BLaER1 treated with 17β-estradiol and CSF1 and Interleukin-3, amounts not matched to agents 10 nM and 100 nM (cell line): ENCODE measurements around the gene RENBP.

Experiments used
- H3K27ac ChIP-seq, 11 experiments: shearing (Covaris generic); formaldehyde crosslinking; 2 replicates each; pipeline ENCODE4 v1.8.1; 2022
- H3K27me3 ChIP-seq, 11 experiments: shearing (Covaris generic); formaldehyde crosslinking; 2 replicates each; pipeline ENCODE4 v1.8.1; 2022
- H3K36me3 ChIP-seq, 11 experiments: shearing (Covaris generic); formaldehyde crosslinking; 2 replicates each; pipeline ENCODE4 v1.8.1; 2022
- H3K4me1 ChIP-seq, 10 experiments: shearing (Covaris generic); formaldehyde crosslinking; 2 replicates each; pipeline ENCODE4 v1.8.1; 2022
- H3K4me2 ChIP-seq, 11 experiments: shearing (Covaris generic); formaldehyde crosslinking; 2 replicates each; pipeline ENCODE4 v1.8.1; 2022
- H3K4me3 ChIP-seq, 10 experiments: shearing (Covaris generic); formaldehyde crosslinking; 2 replicates each; pipeline ENCODE4 v1.8.1; 2022
- H3K9ac ChIP-seq, 11 experiments: shearing (Covaris generic); formaldehyde crosslinking; 2 replicates each; pipeline ENCODE4 v1.8.1; 2022
- H3K9me3 ChIP-seq, 11 experiments: shearing (Covaris generic); formaldehyde crosslinking; replicated peaks in 1 of 11; 2 replicates each; pipeline ENCODE4 v1.8.1; 2022
- H4K20me1 ChIP-seq, 11 experiments: shearing (Covaris generic); formaldehyde crosslinking; 2 replicates each; pipeline ENCODE4 v1.8.1; 2022
- Cebpa-rat ChIP-seq, 11 experiments: shearing (Covaris generic); IDR thresholded peaks; 2 replicates each; pipeline ENCODE4 v1.8.1; 2022

Gene RENBP

GRCh38 chrX:153906126-153906917 lies 38.1 kb downstream of the RENBP start:
- TF ChIP-seq Cebpa-rat (IDR thresholded peaks at IDR 0.05), result no peak
- no peak overlapping the region for H3K4me3 ChIP-seq
- H3K4me2 ChIP-seq, result no peak overlapping the region

GRCh38 chrX:153905481-153906095 lies 38.9 kb downstream of the RENBP start:
- Histone ChIP-seq H3K36me3 (peaks cover 0 to 37% (median 21%) of the 10 kb centered on the region in 11 experiments; a peak in 11 of 22 replicates), H3K4me3 (no peak overlapping the region), H3K27ac (no peak overlapping the region), H3K9me3 (no peaks in the 10 kb centered on the region; a peak in 4 of 22 replicates), H3K9ac (no peak overlapping the region), H4K20me1 (peaks cover 30 to 88% (median 51%) of the 10 kb centered on the region in 11 experiments; a peak in 20 of 22 replicates), H3K4me2 (peak overlapping the region in 1 of 11 experiments; percentile 38; a peak in 2 of 22 replicates), H3K4me1 (peaks cover 44 to 67% (median 55%) of the 10 kb centered on the region in 10 experiments), H3K27me3 (peaks cover 42 to 91% (median 74%) of the 10 kb centered on the region in 11 experiments)
- TF ChIP-seq Cebpa-rat (IDR thresholded peaks at IDR 0.05), result no peak

More at GRCh38 chrX:153906126-153906917, 38.1 kb downstream of the RENBP start:
- Histone ChIP-seq H3K4me1 (peaks cover 38 to 63% (median 49%) of the 10 kb centered on the region in 10 experiments), H3K9me3 (no peaks in the 10 kb centered on the region; a peak in 4 of 22 replicates), H3K27me3 (peaks cover 42 to 89% (median 72%) of the 10 kb centered on the region in 11 experiments), H3K9ac (no peak overlapping the region; a peak in 1 of 22 replicates), H3K27ac (no peak overlapping the region; a peak in 1 of 22 replicates), H4K20me1 (peaks cover 35 to 93% (median 53%) of the 10 kb centered on the region in 11 experiments; a peak in 20 of 22 replicates), H3K36me3 (peaks cover 0 to 42% (median 25%) of the 10 kb centered on the region in 11 experiments; a peak in 13 of 22 replicates)

DNA sequence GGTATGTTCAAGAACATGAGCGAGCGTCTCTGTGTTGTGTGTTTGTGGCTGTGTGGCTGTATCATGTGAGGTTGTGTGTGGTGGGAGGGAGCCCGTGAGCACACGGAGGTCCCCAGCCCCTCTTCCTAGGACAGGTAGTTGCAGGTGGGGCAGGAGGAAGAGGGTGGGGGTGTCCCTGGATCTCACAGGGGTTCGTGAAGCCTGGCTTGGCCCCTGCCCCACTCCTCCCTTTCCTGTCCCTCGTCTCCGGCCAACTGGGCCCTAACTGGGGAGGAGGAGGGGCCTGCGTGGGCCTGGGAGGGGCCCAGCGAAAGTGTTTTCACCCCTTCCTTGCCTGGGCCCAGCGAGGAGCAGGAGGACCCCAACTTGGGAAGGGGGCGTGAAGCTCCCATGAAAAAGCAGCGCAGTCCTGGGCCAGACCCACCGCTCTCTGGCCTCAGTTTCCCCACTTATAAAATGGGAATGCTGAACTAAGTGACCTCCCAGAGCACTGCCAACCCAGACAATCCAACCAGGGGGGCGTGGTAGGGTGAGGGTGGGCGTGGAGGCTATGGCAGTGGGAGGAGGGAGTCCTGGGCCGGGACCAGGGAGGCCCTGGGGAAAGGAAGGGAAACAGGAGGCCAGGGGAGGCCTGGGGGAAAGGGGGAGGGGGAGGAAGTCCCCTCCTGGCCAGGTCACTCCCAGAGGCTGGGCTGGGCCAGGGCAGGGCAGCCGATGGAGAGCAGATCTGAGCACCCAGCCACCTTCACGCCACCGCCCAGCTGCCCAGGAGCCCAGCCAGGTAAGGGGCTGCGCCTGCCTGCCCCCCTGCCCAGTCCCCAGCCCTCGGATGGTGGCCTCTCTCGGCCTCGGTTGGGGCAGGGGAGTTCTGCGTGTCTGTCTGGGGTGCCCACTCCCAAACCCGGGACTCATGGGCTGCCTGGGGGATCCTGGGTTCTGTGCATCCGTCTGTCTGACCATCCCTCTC lies 40.2 kb downstream of the RENBP start, which contains the start of gene AVPR2:
Gene AVPR2 (plus strand): TSS at position 683 of the 967 bp plus-strand sequence. CDS start 473 bp downstream, outside the sequence.
- H3K4me3 ChIP-seq, result no peak within 1 kb of the TSS
- H3K27me3 ChIP-seq, result peaks cover 55 to 95% (median 84%) of the 10 kb centered on the region in 11 experiments
- peak within 1 kb of the TSS in 10 of 11 experiments; percentile 17 to 69 (median 40); a peak in 13 of 22 replicates for H3K9ac ChIP-seq
- H3K27ac ChIP-seq, result peak within 1 kb of the TSS in 10 of 11 experiments; percentile 37 to 67 (median 59); a peak in 20 of 22 replicates
- H3K4me2 ChIP-seq, result peak within 1 kb of the TSS; percentile 64 to 79 (median 70)
- peaks cover 26 to 74% (median 46%) of the 10 kb centered on the region in 11 experiments; a peak in 20 of 22 replicates for H4K20me1 ChIP-seq
- peaks cover 0 to 28% (median 16%) of the 10 kb centered on the region in 11 experiments; a peak in 10 of 22 replicates for H3K36me3 ChIP-seq
- H3K9me3 ChIP-seq, result peaks cover 0 to 7% (median under 1%) of the 10 kb centered on the region in 11 experiments; a peak in 9 of 22 replicates
- H3K4me1 ChIP-seq, result peaks cover 56 to 74% (median 66%) of the 10 kb centered on the region in 10 experiments
- no peak for TF ChIP-seq Cebpa-rat (IDR thresholded peaks at IDR 0.05)

DNA sequence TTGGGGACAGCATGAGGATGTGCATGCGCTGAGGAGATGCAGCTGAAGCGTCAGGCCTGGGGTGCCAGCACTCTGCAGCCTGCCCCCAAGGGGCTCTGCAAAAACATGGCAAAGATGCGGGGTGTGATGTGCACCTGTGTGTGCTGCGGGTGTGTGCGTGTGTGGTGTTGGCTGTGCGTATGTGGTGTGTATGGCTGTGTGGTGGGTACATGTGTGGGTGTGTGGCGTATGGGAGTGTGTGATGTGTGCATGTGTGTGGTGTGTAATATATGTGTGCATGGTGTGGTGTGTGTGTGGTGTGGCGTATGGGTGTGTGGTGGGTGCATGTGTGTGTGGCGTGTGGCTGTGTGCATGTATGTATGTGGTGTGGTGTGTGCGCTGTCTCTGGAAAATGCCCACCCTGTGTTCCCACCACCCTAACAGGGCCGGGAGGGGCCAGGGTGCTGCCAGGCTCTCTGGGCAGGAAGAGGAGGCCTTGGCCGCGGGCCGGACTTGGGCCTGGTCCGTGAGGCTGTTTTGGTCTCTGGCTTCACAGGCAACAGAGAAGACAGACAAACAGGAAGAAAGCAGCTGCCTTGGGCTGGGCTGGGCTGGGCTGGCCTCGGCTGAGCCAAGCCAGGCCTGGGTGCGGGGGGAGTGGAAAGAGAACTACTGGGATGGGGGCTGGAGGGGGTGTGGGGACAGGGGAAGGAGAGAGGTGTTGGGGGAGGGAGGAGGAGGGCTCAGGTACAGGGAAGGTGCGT lies 41.0 kb downstream of the RENBP start:
- Histone ChIP-seq H3K9ac (peak overlapping the region in 8 of 11 experiments; percentile 17 to 69 (median 44); a peak in 9 of 22 replicates), H3K4me2 (peak overlapping the region; percentile 64 to 79 (median 70)), H3K4me1 (peaks cover 56 to 70% (median 64%) of the 10 kb centered on the region in 10 experiments), H4K20me1 (peaks cover 18 to 66% (median 40%) of the 10 kb centered on the region in 11 experiments; a peak in 20 of 22 replicates), H3K27ac (peak overlapping the region in 9 of 11 experiments; percentile 37 to 73 (median 59); a peak in 14 of 22 replicates), H3K27me3 (peaks cover 64 to 95% (median 86%) of the 10 kb centered on the region in 11 experiments), H3K9me3 (peaks cover 0 to 15% (median 6%) of the 10 kb centered on the region in 11 experiments; a peak in 9 of 22 replicates), H3K36me3 (peaks cover 0 to 20% (median 9%) of the 10 kb centered on the region in 11 experiments; a peak in 9 of 22 replicates), H3K4me3 (no peak overlapping the region)
- TF ChIP-seq Cebpa-rat (IDR thresholded peaks at IDR 0.05), result no peak

- TF ChIP-seq Cebpa-rat (IDR thresholded peaks at IDR 0.05), result no peak
- H3K36me3 ChIP-seq, result peaks cover 0 to 10% (median under 1%) of the 10 kb centered on the region in 11 experiments; a peak in 6 of 22 replicates
- peak overlapping the region; percentile 64 to 79 (median 70) for H3K4me2 ChIP-seq
- peaks cover 56 to 69% (median 64%) of the 10 kb centered on the region in 10 experiments for H3K4me1 ChIP-seq
- no peak overlapping the region for H3K4me3 ChIP-seq
- peak overlapping the region in 10 of 11 experiments; percentile 40 to 79 (median 66); a peak in 16 of 22 replicates for H3K27ac ChIP-seq
- H3K27me3 ChIP-seq, result peaks cover 66 to 95% (median 87%) of the 10 kb centered on the region in 11 experiments
- peaks cover 10 to 56% (median 31%) of the 10 kb centered on the region in 11 experiments; a peak in 20 of 22 replicates for H4K20me1 ChIP-seq
- H3K9ac ChIP-seq, result peak overlapping the region in 7 of 11 experiments; percentile 41 to 65 (median 54); a peak in 8 of 22 replicates
- peaks cover 0 to 15% (median 6%) of the 10 kb centered on the region in 11 experiments; a peak in 9 of 22 replicates for H3K9me3 ChIP-seq
Observed at GRCh38 chrX:153902385-153902784, 42.1 kb downstream of the RENBP start.

- peak overlapping the region in 10 of 11 experiments; percentile 30 to 69 (median 58); a peak in 16 of 22 replicates for H3K9ac ChIP-seq
- peaks cover 56 to 69% (median 61%) of the 10 kb centered on the region in 10 experiments for H3K4me1 ChIP-seq
- H3K4me2 ChIP-seq, result peak overlapping the region; percentile 64 to 79 (median 70)
- peaks cover 0 to 15% (median 6%) of the 10 kb centered on the region in 11 experiments; a peak in 10 of 22 replicates for H3K9me3 ChIP-seq
- TF ChIP-seq Cebpa-rat (IDR thresholded peaks at IDR 0.05), result no peak
- peaks cover 4 to 49% (median 24%) of the 10 kb centered on the region in 11 experiments; a peak in 20 of 22 replicates for H4K20me1 ChIP-seq
- peaks cover 68 to 95% (median 87%) of the 10 kb centered on the region in 11 experiments for H3K27me3 ChIP-seq
- no peak overlapping the region for H3K4me3 ChIP-seq
- peak overlapping the region; percentile 60 to 79 (median 69); a peak in 21 of 22 replicates for H3K27ac ChIP-seq
- peaks cover 0 to 5% (median 0%) of the 10 kb centered on the region in 11 experiments; a peak in 1 of 22 replicates for H3K36me3 ChIP-seq
Observed at GRCh38 chrX:153901753-153902140, 42.7 kb downstream of the RENBP start.
